Measurements from ENCODE around the gene NSF.

- TF ChIP-seq PPARA (CRISPR knock-in tag; IDR thresholded peaks at IDR 0.05; ENCODE audit: borderline replicate concordance) (no peak), TSHZ2 (CRISPR knock-in tag; IDR thresholded peaks at IDR 0.05) (no peak), BACH2 (CRISPR knock-in tag; IDR thresholded peaks at IDR 0.05; ENCODE audit: borderline replicate concordance) (no peak), TOX (CRISPR knock-in tag; IDR thresholded peaks at IDR 0.05; ENCODE audit: borderline replicate concordance) (no peak), ZFP3 (CRISPR knock-in tag; IDR thresholded peaks at IDR 0.05) (no peak), PATZ1 (CRISPR knock-in tag; IDR thresholded peaks at IDR 0.05; ENCODE audit: borderline replicate concordance) (no peak), RARB (CRISPR knock-in tag; IDR thresholded peaks at IDR 0.05) (no peak), CREB5 (CRISPR knock-in tag; IDR thresholded peaks at IDR 0.05; ENCODE audit: low read depth) (no peak), ISL1 (CRISPR knock-in tag; IDR thresholded peaks at IDR 0.05) (no peak), POU6F1 (CRISPR knock-in tag; IDR thresholded peaks at IDR 0.05; ENCODE audit: borderline replicate concordance, low read depth) (no peak), ZNF565 (CRISPR knock-in tag; conservative IDR thresholded peaks at IDR 0.05; ENCODE audit: low read depth) (no peak), ZFP30 (CRISPR knock-in tag; IDR thresholded peaks at IDR 0.05) (no peak), GLIS3 (CRISPR knock-in tag; IDR thresholded peaks at IDR 0.05) (no peak)
These were observed 191.9 kb downstream of the NSF start for GRCh38 chr17:46782250-46782953.
